ENCODE results near the gene COL5A1. TPM values are rescaled to one million over a fixed set of nuclear protein-coding genes. Genes with fewer than 3 reads are reported as not detected.
A peak's percentile ranks its signal among the peaks of the same experiment; 100 is the strongest.

COL5A1 gene
- total RNA-seq, 4 donors from 2014 or later: 4.8 to 16.5 (median 9.4) TPM

DNA sequence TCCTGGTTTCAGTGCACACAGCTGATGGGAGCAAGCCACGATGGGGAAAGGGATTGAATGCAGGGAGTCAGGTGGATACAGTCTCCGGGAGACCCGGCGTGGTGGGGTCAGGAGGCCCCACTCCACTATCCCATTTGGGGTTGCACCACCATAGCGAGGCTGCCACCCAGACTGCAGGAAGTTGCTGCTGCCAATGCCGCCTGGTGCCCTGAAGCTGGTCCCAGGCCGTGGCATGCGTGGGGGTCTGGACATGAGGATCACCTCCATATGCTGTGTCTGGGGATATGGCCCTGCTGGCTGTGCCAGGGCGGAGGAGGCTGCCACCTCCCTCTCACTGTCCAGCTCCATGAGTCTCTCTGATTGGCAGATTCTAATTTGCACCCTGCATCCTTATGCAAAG lies 45.3 kb downstream of the COL5A1 start:
- Histone ChIP-seq H3K4me1 (no peaks in the 10 kb centered on the region), H3K27ac (no peak overlapping the region), H3K36me3 (no peaks in the 10 kb centered on the region), H3K4me3 (replicated peaks in 1 of 3) (no peak overlapping the region), H3K9me3 (no peaks in the 10 kb centered on the region), H3K27me3 (no peaks in the 10 kb centered on the region)
- intact Hi-C loops (cut with DNase I): no loop called here
- 86 to 91% methylated on average over 7 to 9 of the region's 9 CpGs for WGBS, 2 donors
- DNase-seq: no peak
- TF ChIP-seq, protein P1, sequence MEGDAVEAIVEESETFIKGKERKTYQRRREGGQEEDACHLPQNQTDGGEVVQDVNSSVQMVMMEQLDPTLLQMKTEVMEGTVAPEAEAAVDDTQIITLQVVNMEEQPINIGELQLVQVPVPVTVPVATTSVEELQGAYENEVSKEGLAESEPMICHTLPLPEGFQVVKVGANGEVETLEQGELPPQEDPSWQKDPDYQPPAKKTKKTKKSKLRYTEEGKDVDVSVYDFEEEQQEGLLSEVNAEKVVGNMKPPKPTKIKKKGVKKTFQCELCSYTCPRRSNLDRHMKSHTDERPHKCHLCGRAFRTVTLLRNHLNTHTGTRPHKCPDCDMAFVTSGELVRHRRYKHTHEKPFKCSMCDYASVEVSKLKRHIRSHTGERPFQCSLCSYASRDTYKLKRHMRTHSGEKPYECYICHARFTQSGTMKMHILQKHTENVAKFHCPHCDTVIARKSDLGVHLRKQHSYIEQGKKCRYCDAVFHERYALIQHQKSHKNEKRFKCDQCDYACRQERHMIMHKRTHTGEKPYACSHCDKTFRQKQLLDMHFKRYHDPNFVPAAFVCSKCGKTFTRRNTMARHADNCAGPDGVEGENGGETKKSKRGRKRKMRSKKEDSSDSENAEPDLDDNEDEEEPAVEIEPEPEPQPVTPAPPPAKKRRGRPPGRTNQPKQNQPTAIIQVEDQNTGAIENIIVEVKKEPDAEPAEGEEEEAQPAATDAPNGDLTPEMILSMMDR (IDR thresholded peaks at IDR 0.05): no peak
- no peak for TF ChIP-seq POLR2A (IDR thresholded peaks at IDR 0.05)

DNA sequence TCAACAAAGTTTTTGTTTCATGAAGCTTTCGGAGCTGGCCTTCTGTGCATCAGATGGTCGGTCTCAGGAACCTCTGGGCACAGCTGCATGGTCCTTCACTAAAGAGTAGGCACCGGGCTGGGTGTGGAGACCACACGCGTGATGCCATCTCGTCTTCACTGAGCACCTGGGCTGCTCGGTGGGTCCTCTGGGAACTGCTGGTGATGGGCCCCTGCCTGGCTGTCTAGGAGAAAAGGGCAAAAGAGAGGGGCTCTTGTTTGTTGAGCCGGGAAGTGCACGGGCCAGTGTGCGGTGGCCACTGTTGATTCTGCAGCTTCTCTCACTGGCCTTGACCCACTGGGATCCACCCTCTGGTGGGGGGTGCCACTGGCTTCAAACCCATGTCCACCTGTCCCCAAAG lies 46.0 kb downstream of the COL5A1 start:
- H3K9me3 ChIP-seq: no peaks in the 10 kb centered on the region
- H3K27me3 ChIP-seq: no peaks in the 10 kb centered on the region
- H3K36me3 ChIP-seq: no peaks in the 10 kb centered on the region
- H3K27ac ChIP-seq: no peak overlapping the region
- TF ChIP-seq POLR2A (IDR thresholded peaks at IDR 0.05): no peak
- TF ChIP-seq, protein P1 (IDR thresholded peaks at IDR 0.05): no peak
- no peaks in the 10 kb centered on the region for H3K4me1 ChIP-seq
- no peak overlapping the region for H3K4me3 ChIP-seq (replicated peaks in 1 of 3)
- WGBS, 2 donors: 89 to 93% methylated on average over 10 of the region's 10 CpGs
- DNase-seq: no peak
- intact Hi-C loops (cut with DNase I): no loop called here

DNA sequence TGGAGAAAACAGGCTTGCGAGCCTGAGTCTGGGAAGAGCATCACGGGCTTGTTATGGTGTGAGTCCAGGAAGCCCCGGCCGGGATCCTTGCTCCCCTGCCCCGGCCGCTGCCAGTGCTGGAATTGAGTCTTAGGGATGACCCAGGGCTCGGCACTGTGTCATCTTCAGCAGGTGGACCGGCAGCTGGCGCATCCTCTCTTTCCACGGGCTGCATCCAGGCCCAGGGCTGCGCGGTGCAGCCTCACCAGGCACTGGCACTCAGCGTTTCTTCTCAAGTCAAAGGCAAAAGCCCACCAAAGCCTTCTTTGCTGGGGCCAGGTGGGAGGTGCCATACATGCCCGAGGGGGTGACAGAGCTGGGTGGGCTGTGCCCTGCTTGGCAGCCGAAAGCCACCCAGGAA lies 46.6 kb downstream of the COL5A1 start:
- Histone ChIP-seq H3K27me3 (no peaks in the 10 kb centered on the region), H3K27ac (no peak overlapping the region), H3K36me3 (no peaks in the 10 kb centered on the region), H3K9me3 (no peaks in the 10 kb centered on the region), H3K4me1 (no peaks in the 10 kb centered on the region), H3K4me3 (replicated peaks in 1 of 3) (no peak overlapping the region)
- intact Hi-C loops (cut with DNase I): no loop called here
- DNase-seq: no peak
- 88 to 94% methylated on average over 12 to 14 of the region's 15 CpGs for WGBS, 2 donors
- TF ChIP-seq, protein P1 (IDR thresholded peaks at IDR 0.05): no peak
- TF ChIP-seq POLR2A (IDR thresholded peaks at IDR 0.05): no peak

DNA sequence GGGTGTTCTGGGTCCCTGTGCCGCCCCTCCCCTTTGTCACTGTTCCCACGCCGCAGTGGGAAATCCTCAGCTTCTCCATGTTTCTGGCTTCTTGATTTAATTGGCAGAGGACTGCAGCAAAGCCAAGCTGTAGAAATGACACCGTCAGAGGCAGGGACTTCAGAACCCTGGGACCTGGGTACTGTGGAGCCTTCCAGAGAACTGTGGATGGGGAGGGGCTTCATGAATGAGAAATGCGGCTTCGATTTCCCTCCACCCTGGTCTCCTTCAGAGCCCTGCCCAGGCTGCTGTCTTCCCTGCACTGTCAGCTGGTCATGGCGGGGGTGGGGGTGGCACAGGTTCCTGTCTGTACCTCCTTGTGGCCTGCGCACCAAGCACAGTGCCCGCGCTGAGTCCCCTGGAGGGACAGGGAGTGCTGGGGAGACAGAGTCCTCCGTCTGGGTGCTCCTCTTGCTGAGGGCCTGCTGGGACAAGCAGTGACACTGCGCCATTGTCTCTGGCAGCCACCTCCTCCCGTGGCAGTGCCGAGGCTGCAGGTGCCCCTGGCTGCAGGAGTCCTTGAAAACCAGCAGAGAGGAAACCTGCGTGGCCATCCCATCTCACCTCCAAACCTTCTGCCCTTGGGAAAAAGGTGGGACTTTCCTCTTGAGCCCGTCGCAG lies 47.2 kb downstream of the COL5A1 start:
- intact Hi-C loops (cut with DNase I): no loop called here
- Histone ChIP-seq H3K9me3 (no peaks in the 10 kb centered on the region), H3K4me1 (no peaks in the 10 kb centered on the region), H3K27me3 (no peaks in the 10 kb centered on the region), H3K27ac (no peak overlapping the region), H3K4me3 (replicated peaks in 1 of 3) (no peak overlapping the region), H3K36me3 (no peaks in the 10 kb centered on the region)
- DNase-seq: no peak
- no peak for TF ChIP-seq POLR2A (IDR thresholded peaks at IDR 0.05)
- WGBS, 2 donors: 84 to 93% methylated on average over 8 to 16 of the region's 17 CpGs

DNA sequence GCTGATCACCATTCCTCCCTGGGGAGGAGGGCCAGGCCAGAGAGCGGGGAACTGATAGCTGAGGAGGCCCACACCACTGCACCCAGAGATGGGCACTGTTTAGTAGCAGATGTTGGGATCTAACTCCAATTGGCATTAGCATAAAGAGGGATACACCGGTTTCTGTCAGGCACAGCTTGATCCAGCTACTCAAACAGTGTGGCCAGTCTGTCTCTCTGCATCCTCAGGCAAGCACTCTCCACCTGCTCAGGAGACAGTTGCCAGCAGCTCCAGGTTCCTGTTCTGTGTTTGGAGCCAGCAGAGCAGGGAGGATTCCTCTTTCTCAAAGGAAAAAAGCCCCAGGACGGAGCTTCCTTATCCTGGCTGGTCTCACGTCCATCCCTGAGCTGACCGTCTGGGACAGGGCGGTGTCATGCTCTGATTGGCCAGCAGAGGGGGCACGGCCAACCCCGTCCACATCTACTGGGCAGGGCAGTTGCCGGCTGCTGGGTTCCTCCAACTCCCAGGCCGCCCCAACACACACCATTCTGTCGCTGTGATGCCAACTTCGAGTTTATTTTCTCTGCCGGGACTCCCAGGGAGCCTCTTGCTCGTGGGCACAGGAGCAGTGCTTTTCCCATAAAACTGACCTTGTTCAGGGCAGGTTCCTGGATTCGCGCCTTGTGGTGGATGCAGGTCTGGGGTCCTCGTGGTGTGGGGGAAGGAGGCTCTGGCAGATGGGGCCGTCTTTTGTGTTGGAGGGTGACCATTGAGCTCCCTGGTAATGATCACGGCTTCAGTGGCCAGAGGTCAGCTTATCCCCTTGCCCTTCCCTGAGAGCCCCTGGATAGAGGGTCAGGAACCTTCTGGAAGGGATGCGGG lies 47.9 kb downstream of the COL5A1 start:
- Histone ChIP-seq H3K27ac (no peak overlapping the region), H3K9me3 (no peaks in the 10 kb centered on the region), H3K27me3 (no peaks in the 10 kb centered on the region), H3K4me3 (replicated peaks in 1 of 3) (no peak overlapping the region), H3K4me1 (no peaks in the 10 kb centered on the region), H3K36me3 (no peaks in the 10 kb centered on the region)
- TF ChIP-seq, protein P1 (IDR thresholded peaks at IDR 0.05): peak; percentile 41 to 86 (median 62)
- no peak for TF ChIP-seq POLR2A (IDR thresholded peaks at IDR 0.05)
- DNase-seq: peak; percentile 58 to 61
- 47 to 56% methylated on average over 19 of the region's 20 CpGs for WGBS, 2 donors
- intact Hi-C loops (cut with DNase I): no loop called here
